Loucy (cell line): Measurements from ENCODE around the gene SLC20A1.
"Not testable (repeated sequence)": the region's sequence is repeated elsewhere in the genome, so short reads cannot be mapped to it uniquely, and the experiment has no call there.

Source experiments
- H2AFZ ChIP-seq: fragments of 200-600 bp; sonication (generic); 2 replicates; pipeline ENCODE4 v1.6.0; 2016; ENCODE audit warnings: antibody characterized with exemption, mild to moderate bottlenecking, low read length, moderate library complexity
- H3F3A ChIP-seq: fragments of 200-600 bp; 2 replicates; pipeline ENCODE4 v1.6.0; 2016; ENCODE audit warnings: antibody characterized with exemption, low read depth, mild to moderate bottlenecking
- H3K27me3 ChIP-seq: fragments of 200-600 bp; sonication (generic); 2 replicates; pipeline ENCODE4 v1.6.1; 2014; ENCODE audit warnings: low read length, mild to moderate bottlenecking; ENCODE audit not compliant: insufficient read depth, poor library complexity, severe bottlenecking
- H3K36me3 ChIP-seq: fragments of 200-600 bp; sonication (generic); 2 replicates; pipeline ENCODE4 v1.6.1; 2016; ENCODE audit warnings: low read length; ENCODE audit not compliant: insufficient read depth
- H3K4me1 ChIP-seq: fragments of 200-600 bp; sonication (generic); 2 replicates; pipeline ENCODE4 v1.5.1; 2014; ENCODE audit warnings: low read length, mild to moderate bottlenecking; ENCODE audit not compliant: insufficient read depth, poor library complexity, severe bottlenecking
- H3K4me2 ChIP-seq: fragments of 200-600 bp; sonication (generic); 2 replicates; pipeline ENCODE4 v1.6.0; 2014; ENCODE audit warnings: antibody characterized with exemption, low read length, low read depth, mild to moderate bottlenecking; ENCODE audit not compliant: poor library complexity, severe bottlenecking
- H3K4me3 ChIP-seq: fragments of 200-600 bp; sonication (generic); 2 replicates; pipeline ENCODE4 v1.5.1; 2014; ENCODE audit warnings: low read length, mild to moderate bottlenecking, mixed read lengths; ENCODE audit not compliant: poor library complexity, severe bottlenecking
- H3K79me2 ChIP-seq: fragments of 200-600 bp; sonication (generic); 2 replicates; pipeline ENCODE4 v1.6.1; 2014; ENCODE audit warnings: low read length; ENCODE audit not compliant: insufficient read depth
- H3K9ac ChIP-seq: fragments of 200-600 bp; sonication (generic); 2 replicates; pipeline ENCODE4 v1.6.0; 2014; ENCODE audit warnings: mild to moderate bottlenecking, low read depth, low read length, moderate library complexity; ENCODE audit not compliant: poor library complexity, severe bottlenecking
- H3K9me2 ChIP-seq: fragments of 200-600 bp; sonication (generic); replicated peaks from 2 replicates; pipeline ENCODE4 v1.6.1; 2016; ENCODE audit warnings: low read depth, low read length, mixed read lengths
- H3K9me3 ChIP-seq: fragments of 200-600 bp; sonication (generic); 2 replicates; pipeline ENCODE4 v1.6.1; 2014; ENCODE audit warnings: mild to moderate bottlenecking, antibody characterized with exemption, low read length, low read depth; ENCODE audit not compliant: insufficient read depth
- H4K20me1 ChIP-seq: fragments of 200-600 bp; sonication (generic); 2 replicates; pipeline ENCODE4 v1.6.0; 2014; ENCODE audit warnings: antibody characterized with exemption, low read length, mild to moderate bottlenecking; ENCODE audit not compliant: insufficient read depth, poor library complexity, severe bottlenecking
- CTCF ChIP-seq: fragments of 200-600 bp; sonication (generic); conservative IDR thresholded peaks from 2 replicates; pipeline ENCODE4 v1.5.1; 2014; ENCODE audit warnings: mild to moderate bottlenecking, antibody characterized with exemption, low read length
- EZH2phosphoT487 ChIP-seq: fragments of 200-600 bp; IDR thresholded peaks from 2 replicates; pipeline ENCODE4 v1.6.1; 2018; ENCODE audit warnings: antibody characterized with exemption, mild to moderate bottlenecking, moderate library complexity, borderline replicate concordance

SLC20A1 gene

DNA sequence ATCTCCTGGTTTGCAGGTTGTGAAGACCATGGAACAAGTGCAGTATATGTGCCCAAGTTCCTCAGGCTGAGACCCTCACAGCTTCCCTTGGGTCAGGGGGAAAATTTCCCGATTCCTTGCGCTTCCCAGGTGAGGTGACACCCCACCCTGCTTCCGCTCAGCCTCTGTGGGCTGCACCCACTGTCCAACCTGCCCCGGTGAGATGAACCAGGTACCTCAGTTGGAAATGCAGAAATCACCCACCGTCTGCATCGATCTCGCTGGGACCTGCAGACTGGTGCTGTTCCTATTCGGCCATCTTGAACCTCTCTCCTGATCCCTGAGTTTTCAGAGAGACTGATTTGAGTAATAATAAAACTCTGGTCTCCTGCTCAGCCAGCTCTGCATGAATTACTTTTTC is 30.7 kb upstream of the SLC20A1 start:
- H4K20me1 ChIP-seq = no peaks in the 10 kb centered on the region
- H3K4me1 ChIP-seq = no peaks in the 10 kb centered on the region
- H3K9me3 ChIP-seq = no peaks in the 10 kb centered on the region
- H3K9me2 ChIP-seq = no peaks in the 10 kb centered on the region
- no peak overlapping the region for H3K9ac ChIP-seq
- no peaks in the 10 kb centered on the region for H3K27me3 ChIP-seq
- H3F3A ChIP-seq = no peaks in the 10 kb centered on the region
- H3K4me3 ChIP-seq = no peak overlapping the region
- TF ChIP-seq EZH2phosphoT487 (no peak), CTCF (no peak)
- no peaks in the 10 kb centered on the region for H3K36me3 ChIP-seq
- H2AFZ ChIP-seq = no peak overlapping the region
- no peaks in the 10 kb centered on the region for H3K79me2 ChIP-seq
- no peak overlapping the region for H3K4me2 ChIP-seq

GRCh38 chr2:112615798-112616197 is 29.9 kb upstream of the SLC20A1 start:
- not testable (repeated sequence) for H3K9me3 ChIP-seq, H4K20me1 ChIP-seq, H3K4me1 ChIP-seq, H3F3A ChIP-seq, H3K4me3 ChIP-seq, H3K27me3 ChIP-seq, H3K4me2 ChIP-seq, H3K36me3 ChIP-seq, H3K79me2 ChIP-seq, H3K9ac ChIP-seq, H3K9me2 ChIP-seq, H2AFZ ChIP-seq

- no peaks in the 10 kb centered on the region for H3K9me2 ChIP-seq
- H3F3A ChIP-seq = no peaks in the 10 kb centered on the region
- no peaks in the 10 kb centered on the region for H3K79me2 ChIP-seq
- no peaks in the 10 kb centered on the region for H3K27me3 ChIP-seq
- H3K9ac ChIP-seq = no peak overlapping the region
- no peak overlapping the region for H3K4me3 ChIP-seq
- no peaks in the 10 kb centered on the region for H4K20me1 ChIP-seq
- H3K36me3 ChIP-seq = no peaks in the 10 kb centered on the region
- no peaks in the 10 kb centered on the region for H3K4me1 ChIP-seq
- TF ChIP-seq EZH2phosphoT487 = no peak
- TF ChIP-seq CTCF = no peak
- H3K4me2 ChIP-seq = no peak overlapping the region
- H2AFZ ChIP-seq = no peak overlapping the region
- no peaks in the 10 kb centered on the region for H3K9me3 ChIP-seq
These were observed 27.4 kb upstream of the SLC20A1 start for GRCh38 chr2:112618383-112618782.

DNA sequence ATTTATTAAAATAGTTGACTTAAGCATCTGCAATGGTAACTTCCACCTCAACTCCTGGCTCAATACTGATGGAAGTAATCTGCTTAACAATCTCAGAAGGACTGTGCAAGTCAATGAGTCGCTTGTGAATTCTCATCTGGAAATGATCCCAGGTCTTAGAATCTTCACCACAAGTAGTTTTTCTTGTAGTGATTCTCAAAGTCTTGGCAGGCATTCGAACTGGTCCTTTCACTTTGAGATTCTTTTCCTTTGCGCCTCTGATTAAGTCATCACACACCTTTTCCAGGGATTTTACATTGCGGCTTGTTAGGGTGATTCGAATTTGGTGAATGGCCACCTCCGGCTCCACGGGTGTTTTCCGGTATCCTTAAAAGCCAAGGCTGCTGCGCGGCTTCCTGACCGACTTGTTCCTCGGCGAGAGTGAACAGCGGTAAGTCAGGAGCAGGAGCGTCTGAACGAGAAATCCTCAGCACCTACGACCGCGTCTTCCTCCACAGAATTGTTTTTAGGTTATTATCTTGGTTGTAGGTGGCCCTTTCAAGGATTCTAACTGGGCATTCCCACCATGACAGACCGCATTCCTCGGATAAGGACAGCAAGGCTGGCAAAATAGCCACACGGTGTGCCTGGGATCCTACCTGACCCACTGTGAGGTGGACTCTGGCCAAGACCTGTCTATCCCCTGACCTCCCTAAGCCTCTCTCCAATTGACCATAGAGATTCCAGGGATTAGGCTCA is 23.8 kb upstream of the SLC20A1 start:
- Histone ChIP-seq H3K4me1 (peaks cover 8% of the 10 kb centered on the region), H3K9me2 (no peaks in the 10 kb centered on the region), H3F3A (no peaks in the 10 kb centered on the region), H4K20me1 (no peaks in the 10 kb centered on the region), H3K79me2 (no peaks in the 10 kb centered on the region), H3K9me3 (no peaks in the 10 kb centered on the region), H2AFZ (no peak overlapping the region), H3K9ac (no peak overlapping the region), H3K4me3 (no peak overlapping the region), H3K27me3 (no peaks in the 10 kb centered on the region), H3K36me3 (no peaks in the 10 kb centered on the region), H3K4me2 (no peak overlapping the region)
- TF ChIP-seq CTCF = no peak
- no peak for TF ChIP-seq EZH2phosphoT487
